GM23338 (cell line): Measurements from ENCODE around the gene R3HDM1. TPM values are rescaled to one million over a fixed set of nuclear protein-coding genes. Genes with fewer than 3 reads are reported as not detected.

ENCODE experiments used
- ATAC-seq: fragments of 200-7000 bp; cut with Tn5 transposase; 3 replicates; pipeline ENCODE4 v1.9.1; 2020
- DNase-seq: peaks from one replicate; pipeline ENCODE4 v3.0.0-alpha.2; 2015; ENCODE audit warnings: low spot score
- H2AFZ ChIP-seq: fragments of 200-600 bp; sonication (generic); 2 replicates; pipeline ENCODE4 v1.8.0; 2016; ENCODE audit warnings: antibody characterized with exemption, mild to moderate bottlenecking, moderate library complexity
- H3F3A ChIP-seq: fragments of 200-600 bp; sonication (generic); replicated peaks from 2 replicates; pipeline ENCODE4 v1.8.0; 2017; ENCODE audit warnings: antibody characterized with exemption, mixed run types, low read depth
- H3K27ac ChIP-seq: fragments of 200-600 bp; sonication (generic); 2 replicates; pipeline ENCODE4 v1.6.1; 2016; ENCODE audit warnings: low read depth
- H3K27me3 ChIP-seq: fragments of 200-600 bp; sonication (generic); 2 replicates; pipeline ENCODE4 v1.8.0; 2016; ENCODE audit warnings: mild to moderate bottlenecking, mixed run types, moderate library complexity; ENCODE audit not compliant: insufficient read depth
- H3K36me3 ChIP-seq: fragments of 200-600 bp; sonication (generic); 2 replicates; pipeline ENCODE4 v1.8.0; 2016; ENCODE audit warnings: mild to moderate bottlenecking; ENCODE audit not compliant: insufficient read depth
- H3K4me1 ChIP-seq: fragments of 200-600 bp; sonication (generic); 2 replicates; pipeline ENCODE4 v1.8.0; 2016; ENCODE audit warnings: mild to moderate bottlenecking, moderate library complexity; ENCODE audit not compliant: insufficient read depth
- H3K4me2 ChIP-seq: fragments of 200-600 bp; sonication (generic); 2 replicates; pipeline ENCODE4 v1.7.1; 2017; ENCODE audit warnings: mixed run types
- H3K4me3 ChIP-seq: fragments of 200-600 bp; sonication (generic); 2 replicates; pipeline ENCODE4 v1.6.1; 2016; ENCODE audit warnings: mixed run types
- H3K79me2 ChIP-seq: fragments of 200-600 bp; sonication (generic); replicated peaks from 2 replicates; pipeline ENCODE4 v1.8.0; 2017; ENCODE audit warnings: mild to moderate bottlenecking; ENCODE audit not compliant: insufficient read depth
- H3K9me2 ChIP-seq: fragments of 200-600 bp; sonication (generic); 2 replicates; pipeline ENCODE4 v1.8.0; 2017; ENCODE audit not compliant: insufficient read depth
- H4K20me1 ChIP-seq: fragments of 200-600 bp; sonication (generic); replicated peaks from 2 replicates; pipeline ENCODE4 v1.8.0; 2017; ENCODE audit warnings: mild to moderate bottlenecking; ENCODE audit not compliant: insufficient read depth
- H3K27ac Mint-ChIP-seq: 2 replicates; pipeline ENCODE4 v1.8.0; 2020; ENCODE audit warnings: inconsistent platforms, mild to moderate bottlenecking, moderate library complexity, mixed read lengths
- H3K27me3 Mint-ChIP-seq: 3 replicates; pipeline ENCODE4 v1.8.0; 2022; ENCODE audit warnings: low read depth, mild to moderate bottlenecking, moderate library complexity, mixed read lengths, inconsistent platforms; ENCODE audit not compliant: insufficient read depth, poor library complexity
- H3K36me3 Mint-ChIP-seq: 3 replicates; pipeline ENCODE4 v1.8.0; 2021; ENCODE audit warnings: low read depth, mild to moderate bottlenecking, inconsistent platforms, moderate library complexity, mixed read lengths
- H3K4me1 Mint-ChIP-seq: 3 replicates; pipeline ENCODE4 v1.8.0; 2020; ENCODE audit warnings: mild to moderate bottlenecking, inconsistent platforms, mixed read lengths
- H3K4me3 Mint-ChIP-seq: 3 replicates; pipeline ENCODE4 v1.8.0; 2021; ENCODE audit warnings: moderate library complexity, mild to moderate bottlenecking, inconsistent platforms, mixed read lengths
- H3K9me3 Mint-ChIP-seq: 3 replicates; pipeline ENCODE4 v1.8.0; 2020; ENCODE audit warnings: moderate library complexity, mild to moderate bottlenecking, inconsistent platforms, mixed read lengths
- CREB1 ChIP-seq: fragments of 250-450 bp; sonication (Bioruptor Pico); IDR thresholded peaks from 2 replicates; pipeline ENCODE4 v1.5.0; 2020; ENCODE audit warnings: low read depth, mild to moderate bottlenecking, moderate library complexity
- ETS1 ChIP-seq: IDR thresholded peaks from 2 replicates; pipeline ENCODE4 v1.6.1; 2016; ENCODE audit warnings: antibody characterized with exemption
- EZH2 ChIP-seq: fragments of 200-600 bp; sonication (generic); IDR thresholded peaks from one replicate; pipeline ENCODE4 v1.8.0; 2017; ENCODE audit warnings: antibody characterized with exemption, mild to moderate bottlenecking, low read depth; ENCODE audit not compliant: unreplicated experiment
- EZH2phosphoT487 ChIP-seq: fragments of 200-600 bp; sonication (generic); IDR thresholded peaks from one replicate; pipeline ENCODE4 v1.8.1; 2018; ENCODE audit warnings: antibody characterized with exemption; ENCODE audit not compliant: unreplicated experiment
- JUNB ChIP-seq: IDR thresholded peaks from one replicate; pipeline ENCODE4 v1.6.1; 2016; ENCODE audit warnings: antibody characterized with exemption; ENCODE audit not compliant: unreplicated experiment
- NANOG ChIP-seq: IDR thresholded peaks from 2 replicates; pipeline ENCODE4 v1.6.1; 2016; ENCODE audit warnings: antibody characterized with exemption, borderline replicate concordance
- POLR2AphosphoS5 ChIP-seq: IDR thresholded peaks from 2 replicates; pipeline ENCODE4 v1.6.1; 2016; ENCODE audit warnings: antibody characterized with exemption, low read depth
- STAT1 ChIP-seq: IDR thresholded peaks from one replicate; pipeline ENCODE4 v1.6.1; 2016; ENCODE audit warnings: antibody characterized with exemption; ENCODE audit not compliant: unreplicated experiment
- ZNF114 ChIP-seq: fragments of 250-450 bp; sonication (Bioruptor Pico); IDR thresholded peaks from 2 replicates; pipeline ENCODE4 v1.5.0; 2020; ENCODE audit warnings: mild to moderate bottlenecking, moderate library complexity
- ZNF331 ChIP-seq: fragments of 250-450 bp; sonication (Bioruptor Pico); IDR thresholded peaks from 2 replicates; pipeline ENCODE4 v1.5.0; 2020; ENCODE audit warnings: low read depth, mild to moderate bottlenecking, moderate library complexity
- ZNF462 ChIP-seq: fragments of 250-450 bp; sonication (Bioruptor Pico); IDR thresholded peaks from 2 replicates; pipeline ENCODE4 v1.5.0; 2020; ENCODE audit warnings: mild to moderate bottlenecking, moderate library complexity
- polyA plus RNA-seq: library from polyadenylated mRNA; unstranded; fragments of >200 nt; fragmentation: Nextera tagmentation; extraction: Ambion mirVana; gene quantifications from 2 replicates; pipeline ENCODE4 v1.2.1, GENCODE V29; 2016
- total RNA-seq: library from RNA; depleted of rRNA; stranded (reverse); fragments of >200 nt; shearing (Covaris generic); gene quantifications from 2 replicates; pipeline ENCODE4 v1.2.3, GENCODE V29; 2014
- TF ChIP-seq, protein P1 (sequence below): IDR thresholded peaks from one replicate; pipeline ENCODE4 v1.6.1; 2018; ENCODE audit warnings: antibody characterized with exemption; ENCODE audit not compliant: unreplicated experiment
- TF ChIP-seq, protein P2 (sequence below), 2 experiments: fragments of 200-600 bp in 1 of 2; sonication (generic) in 1 of 2; conservative IDR thresholded peaks; 2 replicates each; pipeline versions ENCODE4 v1.5.1 to v1.6.1; 2016 to 2017; ENCODE audit warnings: antibody characterized with exemption in 2 of 2, low read depth in 2 of 2, mild to moderate bottlenecking in 2 of 2, moderate library complexity in 1 of 2

R3HDM1 gene
- total and polyA plus RNA-seq, 2 experiments from 2014 or later: 63.1 to 88.8 TPM

DNA sequence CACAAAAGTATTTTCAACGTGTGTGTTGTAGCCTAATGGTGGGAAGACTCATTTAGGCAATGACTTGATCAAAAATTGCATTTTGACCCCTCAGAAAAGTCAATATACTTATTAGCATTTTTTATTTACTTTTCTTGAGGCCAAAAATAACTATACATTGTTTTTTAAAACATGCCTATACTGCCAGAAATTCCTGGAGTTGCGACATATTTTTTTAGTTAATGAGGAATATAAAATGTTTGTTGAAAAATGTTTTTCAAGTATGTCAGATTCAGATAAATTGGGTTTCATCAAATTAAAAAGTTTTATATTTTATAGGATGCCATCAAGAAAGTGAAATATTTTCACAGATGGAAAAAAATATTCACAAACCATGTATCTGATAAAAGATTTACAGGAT, 39.6 kb downstream of the R3HDM1 start:
- H3K4me1 Mint-ChIP-seq: no peaks in the 10 kb centered on the region; the same call in 1 of the 3 replicates
- H3K27ac ChIP-seq: no peak overlapping the region
- H3K4me3 Mint-ChIP-seq: no peak overlapping the region
- H3K4me3 ChIP-seq: no peak overlapping the region
- TF ChIP-seq, protein P1, sequence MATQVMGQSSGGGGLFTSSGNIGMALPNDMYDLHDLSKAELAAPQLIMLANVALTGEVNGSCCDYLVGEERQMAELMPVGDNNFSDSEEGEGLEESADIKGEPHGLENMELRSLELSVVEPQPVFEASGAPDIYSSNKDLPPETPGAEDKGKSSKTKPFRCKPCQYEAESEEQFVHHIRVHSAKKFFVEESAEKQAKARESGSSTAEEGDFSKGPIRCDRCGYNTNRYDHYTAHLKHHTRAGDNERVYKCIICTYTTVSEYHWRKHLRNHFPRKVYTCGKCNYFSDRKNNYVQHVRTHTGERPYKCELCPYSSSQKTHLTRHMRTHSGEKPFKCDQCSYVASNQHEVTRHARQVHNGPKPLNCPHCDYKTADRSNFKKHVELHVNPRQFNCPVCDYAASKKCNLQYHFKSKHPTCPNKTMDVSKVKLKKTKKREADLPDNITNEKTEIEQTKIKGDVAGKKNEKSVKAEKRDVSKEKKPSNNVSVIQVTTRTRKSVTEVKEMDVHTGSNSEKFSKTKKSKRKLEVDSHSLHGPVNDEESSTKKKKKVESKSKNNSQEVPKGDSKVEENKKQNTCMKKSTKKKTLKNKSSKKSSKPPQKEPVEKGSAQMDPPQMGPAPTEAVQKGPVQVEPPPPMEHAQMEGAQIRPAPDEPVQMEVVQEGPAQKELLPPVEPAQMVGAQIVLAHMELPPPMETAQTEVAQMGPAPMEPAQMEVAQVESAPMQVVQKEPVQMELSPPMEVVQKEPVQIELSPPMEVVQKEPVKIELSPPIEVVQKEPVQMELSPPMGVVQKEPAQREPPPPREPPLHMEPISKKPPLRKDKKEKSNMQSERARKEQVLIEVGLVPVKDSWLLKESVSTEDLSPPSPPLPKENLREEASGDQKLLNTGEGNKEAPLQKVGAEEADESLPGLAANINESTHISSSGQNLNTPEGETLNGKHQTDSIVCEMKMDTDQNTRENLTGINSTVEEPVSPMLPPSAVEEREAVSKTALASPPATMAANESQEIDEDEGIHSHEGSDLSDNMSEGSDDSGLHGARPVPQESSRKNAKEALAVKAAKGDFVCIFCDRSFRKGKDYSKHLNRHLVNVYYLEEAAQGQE: no peak
- TF ChIP-seq ZNF462 (CRISPR knock-in tag): no peak
- no peak for TF ChIP-seq EZH2
- TF ChIP-seq, protein P2, sequence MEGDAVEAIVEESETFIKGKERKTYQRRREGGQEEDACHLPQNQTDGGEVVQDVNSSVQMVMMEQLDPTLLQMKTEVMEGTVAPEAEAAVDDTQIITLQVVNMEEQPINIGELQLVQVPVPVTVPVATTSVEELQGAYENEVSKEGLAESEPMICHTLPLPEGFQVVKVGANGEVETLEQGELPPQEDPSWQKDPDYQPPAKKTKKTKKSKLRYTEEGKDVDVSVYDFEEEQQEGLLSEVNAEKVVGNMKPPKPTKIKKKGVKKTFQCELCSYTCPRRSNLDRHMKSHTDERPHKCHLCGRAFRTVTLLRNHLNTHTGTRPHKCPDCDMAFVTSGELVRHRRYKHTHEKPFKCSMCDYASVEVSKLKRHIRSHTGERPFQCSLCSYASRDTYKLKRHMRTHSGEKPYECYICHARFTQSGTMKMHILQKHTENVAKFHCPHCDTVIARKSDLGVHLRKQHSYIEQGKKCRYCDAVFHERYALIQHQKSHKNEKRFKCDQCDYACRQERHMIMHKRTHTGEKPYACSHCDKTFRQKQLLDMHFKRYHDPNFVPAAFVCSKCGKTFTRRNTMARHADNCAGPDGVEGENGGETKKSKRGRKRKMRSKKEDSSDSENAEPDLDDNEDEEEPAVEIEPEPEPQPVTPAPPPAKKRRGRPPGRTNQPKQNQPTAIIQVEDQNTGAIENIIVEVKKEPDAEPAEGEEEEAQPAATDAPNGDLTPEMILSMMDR (conservative IDR thresholded peaks at IDR 0.05; ENCODE audit: low read depth in 2 of 2): no peak
- TF ChIP-seq EZH2phosphoT487: no peak
- no peak for TF ChIP-seq STAT1
- no peak for TF ChIP-seq ZNF114
- TF ChIP-seq ZNF331: no peak
- no peak for TF ChIP-seq ETS1
- no peak for TF ChIP-seq JUNB
- TF ChIP-seq CREB1 (CRISPR knock-in tag): no peak
- TF ChIP-seq POLR2AphosphoS5: no peak
- no peak for TF ChIP-seq NANOG
- no peaks in the 10 kb centered on the region for H3F3A ChIP-seq
- no peaks in the 10 kb centered on the region; the same call in 1 of the 2 replicates for H3K36me3 ChIP-seq
- peaks cover 3% of the 10 kb centered on the region; the same call in 1 of the 2 replicates for H3K4me1 ChIP-seq
- no peak overlapping the region for H3K4me2 ChIP-seq
- peaks cover 21% of the 10 kb centered on the region for H4K20me1 ChIP-seq
- peaks cover 2% of the 10 kb centered on the region for H3K27me3 Mint-ChIP-seq
- peaks cover 15% of the 10 kb centered on the region; the same call in 2 of the 3 replicates for H3K36me3 Mint-ChIP-seq
- no peaks in the 10 kb centered on the region for H3K9me2 ChIP-seq
- H3K27me3 ChIP-seq: no peaks in the 10 kb centered on the region
- no peak overlapping the region for H2AFZ ChIP-seq
- H3K27ac Mint-ChIP-seq: no peak overlapping the region
- no peaks in the 10 kb centered on the region for H3K9me3 Mint-ChIP-seq
- DNase-seq (no peak), ATAC-seq (no peak)
- H3K79me2 ChIP-seq: peaks cover 54% of the 10 kb centered on the region
